AG10803 (cell line): ENCODE results near the gene IGSF11.
"Not testable (repeated sequence)": the region's sequence is repeated elsewhere in the genome, so short reads cannot be mapped to it uniquely, and the experiment has no call there.

ENCODE experiments used
- DNase-seq: peaks from one replicate; pipeline ENCODE4 v3.0.0; 2010; ENCODE audit warnings: low read depth
- H3K4me3 ChIP-seq: 2 replicates; pipeline ENCODE4 v1.5.1; 2011; ENCODE audit warnings: mild to moderate bottlenecking, low read length, control low read depth
- CTCF ChIP-seq: conservative IDR thresholded peaks from 2 replicates; pipeline ENCODE4 v1.5.1; 2011; ENCODE audit warnings: mild to moderate bottlenecking, low read length, control low read depth, inconsistent platforms

IGSF11 gene

GRCh38 chr3:118977671-118978392 is 56.8 kb downstream of the IGSF11 start:
- no peak for DNase-seq
- no peak overlapping the region for H3K4me3 ChIP-seq
- TF ChIP-seq CTCF, result no peak

GRCh38 chr3:118977118-118977517 is 57.5 kb downstream of the IGSF11 start:
- no peak for DNase-seq
- no peak overlapping the region for H3K4me3 ChIP-seq
- TF ChIP-seq CTCF, result no peak

- DNase-seq, H3K4me3 ChIP-seq: not testable (repeated sequence)
Measured at GRCh38 chr3:118975476-118975875, 59.2 kb downstream of the IGSF11 start.

- no peak for DNase-seq
- no peak overlapping the region for H3K4me3 ChIP-seq
- TF ChIP-seq CTCF, result no peak
Measured at GRCh38 chr3:118974356-118975097, 60.1 kb downstream of the IGSF11 start.

GRCh38 chr3:118973050-118973449 is 61.6 kb downstream of the IGSF11 start:
- DNase-seq, result no peak
- H3K4me3 ChIP-seq, result no peak overlapping the region
- TF ChIP-seq CTCF, result no peak

- no peak for TF ChIP-seq CTCF
- no peak overlapping the region for H3K4me3 ChIP-seq
- no peak for DNase-seq
Measured at GRCh38 chr3:118970819-118971218, 63.8 kb downstream of the IGSF11 start.

- no peak for DNase-seq
Measured at GRCh38 chr3:118968640-118969039, 66.0 kb downstream of the IGSF11 start.

More at GRCh38 chr3:118968640-118969039, 66.0 kb downstream of the IGSF11 start:
- no peak overlapping the region for H3K4me3 ChIP-seq
- TF ChIP-seq CTCF, result no peak
